Peyer's patch (tissue), 4 donors: ENCODE measurements around the gene RPL18A. TPM values are rescaled to one million over a fixed set of nuclear protein-coding genes. Genes with fewer than 3 reads are reported as not detected.

ENCODE experiments used
- DNase-seq, 3 donors: peaks; one replicate each; pipeline ENCODE4 v3.0.0-alpha.2; 2017 to 2019
- H3K27ac ChIP-seq, 4 donors: fragments of 200-600 bp; sonication (generic); one replicate each; pipeline ENCODE4 v1.5.1; 2016 to 2019
- H3K27me3 ChIP-seq, 2 donors: fragments of 200-600 bp; sonication (generic); one replicate each; pipeline ENCODE4 v1.5.1; 2019
- H3K36me3 ChIP-seq, 3 donors: fragments of 200-600 bp; sonication (generic); one replicate each; pipeline ENCODE4 v1.5.1; 2016 to 2019
- H3K4me1 ChIP-seq, 4 donors: fragments of 200-600 bp; sonication (generic); one replicate each; pipeline ENCODE4 v1.5.1; 2016 to 2019
- H3K4me3 ChIP-seq, 4 donors: fragments of 200-600 bp; sonication (generic); 1 replicate in 3 of 4; 2 replicates in 1 of 4; pipeline ENCODE4 v1.5.1; 2016 to 2019; ENCODE audit warnings: mild to moderate bottlenecking in 1 of 4
- H3K9me3 ChIP-seq, 4 donors: fragments of 200-600 bp; sonication (generic); one replicate each; pipeline ENCODE4 v1.5.1; 2016 to 2019; ENCODE audit warnings: mild to moderate bottlenecking in 1 of 4
- POLR2A ChIP-seq, 2 donors: fragments of 450-650 bp; IDR thresholded peaks; one replicate each; pipeline ENCODE4 v1.5.1; 2017; ENCODE audit warnings: antibody characterized with exemption in 2 of 2, mild to moderate bottlenecking in 2 of 2, moderate library complexity in 2 of 2
- total RNA-seq, 4 donors: library from RNA; depleted of rRNA; stranded (reverse); fragments of >200 nt; gene quantifications; one replicate each; pipeline ENCODE4 v1.1.0, GENCODE V29; 2016
- TF ChIP-seq, protein P1 (sequence below), 6 experiments: fragments of 450-650 bp in 4 of 6; fragments of 200-600 bp in 2 of 6; sonication (generic) in 1 of 6; IDR thresholded peaks; one replicate each; pipeline ENCODE4 v1.5.1; 2017 to 2019; ENCODE audit warnings: antibody characterized with exemption in 6 of 6, mild to moderate bottlenecking in 3 of 6, moderate library complexity in 1 of 6

The RPL18A gene
- total RNA-seq, 4 donors from 2014 or later = 456 to 824 (median 599) TPM

DNA sequence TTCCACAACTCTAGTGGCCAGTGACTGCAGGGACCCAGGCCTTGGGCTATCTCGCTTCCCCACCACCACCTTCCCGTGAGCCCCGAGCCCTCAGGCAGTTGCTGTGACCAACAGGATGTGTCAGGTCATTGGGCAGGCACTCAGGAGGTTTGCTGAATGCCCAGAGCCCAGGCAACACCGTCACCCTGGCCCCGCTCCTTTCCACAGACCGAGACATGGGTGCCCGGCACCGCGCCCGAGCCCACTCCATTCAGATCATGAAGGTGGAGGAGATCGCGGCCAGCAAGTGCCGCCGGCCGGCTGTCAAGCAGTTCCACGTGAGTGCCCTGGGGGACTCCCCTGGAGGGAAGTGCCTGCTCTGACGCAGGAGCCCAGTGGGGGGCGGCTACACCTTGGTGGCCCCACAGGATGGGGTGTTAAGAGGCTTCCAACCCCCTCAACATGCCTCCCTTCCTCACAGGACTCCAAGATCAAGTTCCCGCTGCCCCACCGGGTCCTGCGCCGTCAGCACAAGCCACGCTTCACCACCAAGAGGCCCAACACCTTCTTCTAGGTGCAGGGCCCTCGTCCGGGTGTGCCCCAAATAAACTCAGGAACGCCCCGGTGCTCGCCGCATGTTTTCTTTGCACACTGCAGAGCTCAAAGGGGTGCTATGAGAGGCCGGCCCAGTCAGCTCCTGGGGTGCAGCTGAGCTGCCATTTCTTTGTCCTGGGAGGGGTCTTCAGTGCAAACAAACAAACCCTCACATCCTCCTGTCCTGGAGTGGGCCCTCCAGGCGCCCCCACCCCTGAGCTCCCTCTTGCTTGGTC is 3.2 kb downstream of the RPL18A start:
- DNase-seq = peak in 2 of 3 donors; percentile 34 to 64
- no peak overlapping the region for H3K4me3 ChIP-seq
- no peaks in the 10 kb centered on the region for H3K9me3 ChIP-seq
- no peak for TF ChIP-seq POLR2A (IDR thresholded peaks at IDR 0.05)
- TF ChIP-seq, protein P1, sequence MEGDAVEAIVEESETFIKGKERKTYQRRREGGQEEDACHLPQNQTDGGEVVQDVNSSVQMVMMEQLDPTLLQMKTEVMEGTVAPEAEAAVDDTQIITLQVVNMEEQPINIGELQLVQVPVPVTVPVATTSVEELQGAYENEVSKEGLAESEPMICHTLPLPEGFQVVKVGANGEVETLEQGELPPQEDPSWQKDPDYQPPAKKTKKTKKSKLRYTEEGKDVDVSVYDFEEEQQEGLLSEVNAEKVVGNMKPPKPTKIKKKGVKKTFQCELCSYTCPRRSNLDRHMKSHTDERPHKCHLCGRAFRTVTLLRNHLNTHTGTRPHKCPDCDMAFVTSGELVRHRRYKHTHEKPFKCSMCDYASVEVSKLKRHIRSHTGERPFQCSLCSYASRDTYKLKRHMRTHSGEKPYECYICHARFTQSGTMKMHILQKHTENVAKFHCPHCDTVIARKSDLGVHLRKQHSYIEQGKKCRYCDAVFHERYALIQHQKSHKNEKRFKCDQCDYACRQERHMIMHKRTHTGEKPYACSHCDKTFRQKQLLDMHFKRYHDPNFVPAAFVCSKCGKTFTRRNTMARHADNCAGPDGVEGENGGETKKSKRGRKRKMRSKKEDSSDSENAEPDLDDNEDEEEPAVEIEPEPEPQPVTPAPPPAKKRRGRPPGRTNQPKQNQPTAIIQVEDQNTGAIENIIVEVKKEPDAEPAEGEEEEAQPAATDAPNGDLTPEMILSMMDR (IDR thresholded peaks at IDR 0.05) = no peak
- peaks cover 0 to 31% (median 14%) of the 10 kb centered on the region in 4 donors for H3K4me1 ChIP-seq
- H3K27me3 ChIP-seq = no peaks in the 10 kb centered on the region
- peaks cover 0 to 36% (median 0%) of the 10 kb centered on the region in 3 donors for H3K36me3 ChIP-seq
- peak overlapping the region in 1 of 4 donors; percentile 25 for H3K27ac ChIP-seq

DNA sequence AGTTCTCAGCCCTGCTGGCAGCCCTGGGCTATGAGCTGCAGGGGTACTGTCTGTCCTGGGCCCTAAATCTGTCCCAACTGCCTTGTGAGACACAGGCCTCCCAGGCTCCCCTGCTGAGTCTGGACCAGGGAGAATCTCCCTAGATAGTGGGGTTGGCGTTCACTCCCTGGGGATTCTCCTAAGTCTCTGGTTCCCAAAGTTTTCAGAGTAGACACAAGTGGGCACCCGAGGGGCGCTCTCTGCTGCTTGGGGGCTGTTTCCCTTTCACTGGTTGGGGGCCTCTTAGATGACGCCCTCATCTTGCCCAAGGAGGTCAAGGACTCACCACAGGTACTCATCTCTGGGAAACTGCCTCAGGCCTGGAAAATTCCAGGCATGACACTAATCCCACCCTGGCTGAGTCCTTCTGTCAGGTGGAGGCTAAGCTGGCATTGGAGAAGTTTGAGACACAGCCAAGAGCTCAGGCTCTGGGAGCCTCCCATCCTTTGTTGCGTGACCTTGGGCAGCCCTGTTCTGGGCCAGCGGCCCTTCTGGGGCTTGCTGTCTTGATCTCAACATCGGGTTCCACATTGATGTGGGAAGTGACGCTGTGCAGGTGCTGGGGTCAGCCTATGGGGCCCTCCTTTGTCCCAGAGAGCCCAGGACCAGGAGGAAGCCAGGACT is 3.9 kb downstream of the RPL18A start:
- H3K27ac ChIP-seq = no peak overlapping the region
- H3K36me3 ChIP-seq = peaks cover 0 to 36% (median 0%) of the 10 kb centered on the region in 3 donors
- TF ChIP-seq, protein P1 (IDR thresholded peaks at IDR 0.05) = no peak
- no peak for TF ChIP-seq POLR2A (IDR thresholded peaks at IDR 0.05)
- no peak for DNase-seq
- H3K27me3 ChIP-seq = no peaks in the 10 kb centered on the region
- H3K9me3 ChIP-seq = no peaks in the 10 kb centered on the region
- peaks cover 0 to 31% (median 14%) of the 10 kb centered on the region in 4 donors for H3K4me1 ChIP-seq
- no peak overlapping the region for H3K4me3 ChIP-seq

DNA sequence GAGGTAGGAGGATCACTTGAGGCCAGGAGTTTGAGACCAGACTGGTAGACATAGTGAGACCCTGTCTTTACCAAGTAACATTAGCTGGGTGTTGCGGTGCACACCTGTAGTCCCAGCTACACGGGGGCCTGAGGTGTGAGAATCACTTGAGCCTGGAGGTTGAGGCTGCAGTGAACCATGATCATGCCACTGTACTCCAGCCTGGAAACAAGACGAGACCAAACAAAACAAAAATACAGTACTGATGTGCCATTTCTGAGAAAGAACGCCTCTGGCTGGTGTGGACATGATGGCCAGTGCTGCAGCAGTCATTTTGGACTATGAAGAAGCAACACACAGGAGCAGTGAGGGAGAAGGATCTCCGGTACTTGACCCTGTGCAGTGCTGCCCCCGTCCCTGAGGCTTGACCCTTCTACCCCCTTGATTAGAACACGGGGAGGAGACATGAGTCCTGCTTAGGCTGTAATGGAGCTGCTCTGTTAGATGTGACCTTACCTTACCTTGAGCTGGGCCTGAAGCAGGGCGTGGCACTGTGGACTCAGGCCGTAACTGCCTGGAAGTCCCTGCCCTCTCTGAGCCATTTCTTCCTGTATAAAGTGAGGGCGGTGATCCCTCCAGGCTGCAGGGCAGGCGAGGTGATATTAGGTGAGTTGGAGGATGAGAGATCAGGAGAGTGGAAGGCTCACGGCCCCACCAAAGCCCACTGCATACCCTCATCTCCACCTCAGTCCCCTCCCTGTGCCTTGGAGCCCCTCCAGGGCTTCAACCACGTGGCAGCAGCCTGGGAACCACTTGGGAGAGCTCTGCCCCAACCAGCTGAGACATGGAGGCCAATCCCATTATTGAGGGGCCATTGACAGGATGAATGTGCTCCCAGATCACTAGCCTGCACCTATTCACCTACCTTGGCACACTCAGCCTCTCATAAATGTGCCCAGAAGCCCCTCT is 5.9 kb downstream of the RPL18A start:
- TF ChIP-seq POLR2A (IDR thresholded peaks at IDR 0.05) = no peak
- TF ChIP-seq, protein P1 (IDR thresholded peaks at IDR 0.05) = no peak
- Histone ChIP-seq H3K27me3 (no peaks in the 10 kb centered on the region), H3K36me3 (peaks cover 0 to 36% (median 0%) of the 10 kb centered on the region in 3 donors), H3K4me3 (no peak overlapping the region), H3K4me1 (peaks cover 0 to 26% (median 13%) of the 10 kb centered on the region in 4 donors), H3K27ac (peak overlapping the region in 3 of 4 donors; percentile 33 to 51 (median 35)), H3K9me3 (no peaks in the 10 kb centered on the region)
- DNase-seq = peak in 2 of 3 donors; percentile 76 to 77

DNA sequence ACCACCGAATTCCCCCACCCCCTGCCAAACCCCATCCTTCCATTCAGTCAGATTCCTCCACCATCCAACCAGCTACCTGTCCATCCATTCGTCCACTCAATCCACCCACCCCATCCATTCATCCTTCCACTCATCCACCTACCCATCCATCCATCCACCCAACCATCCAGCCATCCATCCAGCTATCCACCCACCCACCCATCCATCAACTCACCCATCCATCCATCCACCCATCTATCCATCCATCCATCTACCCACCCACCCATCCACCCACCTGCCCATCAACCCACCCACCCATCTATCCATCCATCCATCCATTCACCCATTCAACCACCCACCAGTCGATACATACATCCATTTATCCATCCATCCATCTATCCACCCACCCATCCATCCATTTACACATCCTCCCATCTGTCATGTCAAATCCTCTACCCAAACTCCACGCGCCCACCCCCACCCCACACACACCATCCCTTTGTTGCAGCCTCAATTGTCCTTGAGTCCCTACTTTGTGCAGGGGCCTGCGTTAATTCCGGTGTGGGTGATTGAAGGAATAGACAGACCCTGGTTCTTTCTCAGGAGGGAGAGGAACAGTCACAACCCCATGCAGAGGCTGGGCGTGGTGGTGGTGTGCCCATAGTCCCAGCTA is 6.7 kb downstream of the RPL18A start:
- H3K4me1 ChIP-seq = peaks cover 0 to 18% (median 6%) of the 10 kb centered on the region in 4 donors
- TF ChIP-seq, protein P1 (IDR thresholded peaks at IDR 0.05) = no peak
- TF ChIP-seq POLR2A (IDR thresholded peaks at IDR 0.05) = no peak
- no peak overlapping the region for H3K4me3 ChIP-seq
- H3K27ac ChIP-seq = no peak overlapping the region
- H3K27me3 ChIP-seq = peaks cover 0 to 7% of the 10 kb centered on the region in 2 donors
- no peaks in the 10 kb centered on the region for H3K9me3 ChIP-seq
- DNase-seq = no peak
- H3K36me3 ChIP-seq = peaks cover 0 to 35% (median 0%) of the 10 kb centered on the region in 3 donors
